GM18520 (cell line): ENCODE data around the gene STAT1.

Experiments
- ATAC-seq: cut with Tn5 transposase; IDR thresholded peaks from one replicate; pipeline ENCODE4 v1.9.1; 2021; ENCODE audit not compliant: unreplicated experiment

Gene STAT1

GRCh38 chr2:190986221-190986953 lies 27.6 kb downstream of the STAT1 start:
- no peak for ATAC-seq

- ATAC-seq = no peak
Measured at GRCh38 chr2:190984595-190984994, 29.4 kb downstream of the STAT1 start.

GRCh38 chr2:190982262-190983034 lies 31.5 kb downstream of the STAT1 start:
- ATAC-seq = no peak

- no peak for ATAC-seq
Measured at GRCh38 chr2:190981733-190982132, 32.2 kb downstream of the STAT1 start.

- ATAC-seq = no peak
Measured at GRCh38 chr2:190981333-190981732, 32.6 kb downstream of the STAT1 start.

GRCh38 chr2:190980630-190981209 lies 33.3 kb downstream of the STAT1 start:
- no peak for ATAC-seq

- ATAC-seq = no peak
Measured at GRCh38 chr2:190979906-190980629, 33.9 kb downstream of the STAT1 start.

- ATAC-seq = no peak
Measured at GRCh38 chr2:190978389-190979053, 35.5 kb downstream of the STAT1 start.

GRCh38 chr2:190977505-190977904 lies 36.5 kb downstream of the STAT1 start:
- ATAC-seq = no peak

GRCh38 chr2:190976521-190976920 lies 37.5 kb downstream of the STAT1 start:
- no peak for ATAC-seq

GRCh38 chr2:190974629-190975361 lies 39.2 kb downstream of the STAT1 start:
- ATAC-seq = no peak

- no peak for ATAC-seq
Measured at GRCh38 chr2:190973726-190974628, 40.0 kb downstream of the STAT1 start.

GRCh38 chr2:190973262-190973661 lies 40.7 kb downstream of the STAT1 start:
- ATAC-seq = no peak

- no peak for ATAC-seq
Measured at GRCh38 chr2:190972846-190973245, 41.1 kb downstream of the STAT1 start.

- no peak for ATAC-seq
Measured at GRCh38 chr2:190972213-190972612, 41.8 kb downstream of the STAT1 start.

- no peak for ATAC-seq
Measured at GRCh38 chr2:190970873-190971506, 43.0 kb downstream of the STAT1 start.

GRCh38 chr2:190970160-190970559 lies 43.8 kb downstream of the STAT1 start:
- no peak for ATAC-seq

- no peak for ATAC-seq
Measured at GRCh38 chr2:190968522-190968921, 45.4 kb downstream of the STAT1 start.
